AG08395 (cell line): Measurements from ENCODE around the gene SLC25A44.

Experiments
- DNase-seq: peaks from one replicate; pipeline ENCODE4 v3.0.0; 2012; ENCODE audit warnings: mixed read lengths, low spot score

SLC25A44 gene

DNA sequence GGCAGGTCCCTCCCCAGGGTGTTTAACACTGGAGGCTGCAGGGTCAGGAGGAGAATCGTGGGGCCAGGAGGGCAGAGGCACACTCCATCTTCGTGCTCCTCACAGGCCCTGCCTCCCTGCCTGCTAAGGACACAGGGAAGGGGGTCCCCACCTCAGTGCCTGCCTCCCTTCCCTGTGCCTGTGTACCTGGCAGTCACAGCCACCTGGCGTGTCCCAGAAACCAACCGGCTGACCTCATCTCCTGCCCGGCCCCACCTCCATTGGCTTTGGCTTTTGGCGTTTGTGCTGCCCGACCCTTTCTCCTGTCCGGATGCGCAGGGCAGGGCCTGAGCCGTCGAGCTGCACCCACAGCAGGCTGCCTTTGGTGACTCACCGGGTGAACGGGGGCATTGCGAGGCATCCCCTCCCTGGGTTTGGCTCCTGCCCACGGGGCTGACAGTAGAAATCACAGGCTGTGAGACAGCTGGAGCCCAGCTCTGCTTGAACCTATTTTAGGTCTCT lies 47.5 kb downstream of the SLC25A44 start:
- peak; percentile 48 for DNase-seq

DNA sequence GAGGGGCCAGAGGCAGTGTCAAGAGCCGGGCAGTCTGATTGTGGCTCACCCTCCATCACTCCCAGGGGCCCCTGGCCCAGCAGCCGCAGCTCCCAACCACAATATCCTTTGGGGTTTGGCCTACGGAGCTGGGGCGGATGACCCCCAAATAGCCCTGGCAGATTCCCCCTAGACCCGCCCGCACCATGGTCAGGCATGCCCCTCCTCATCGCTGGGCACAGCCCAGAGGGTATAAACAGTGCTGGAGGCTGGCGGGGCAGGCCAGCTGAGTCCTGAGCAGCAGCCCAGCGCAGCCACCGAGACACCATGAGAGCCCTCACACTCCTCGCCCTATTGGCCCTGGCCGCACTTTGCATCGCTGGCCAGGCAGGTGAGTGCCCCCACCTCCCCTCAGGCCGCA lies 48.0 kb downstream of the SLC25A44 start, which contains the start of gene BGLAP:
Gene BGLAP, plus strand, starts transcription at position 259 of the 400 bp plus-strand sequence. Its CDS starts 48 bp downstream, at position 307.
- no peak for DNase-seq

DNA sequence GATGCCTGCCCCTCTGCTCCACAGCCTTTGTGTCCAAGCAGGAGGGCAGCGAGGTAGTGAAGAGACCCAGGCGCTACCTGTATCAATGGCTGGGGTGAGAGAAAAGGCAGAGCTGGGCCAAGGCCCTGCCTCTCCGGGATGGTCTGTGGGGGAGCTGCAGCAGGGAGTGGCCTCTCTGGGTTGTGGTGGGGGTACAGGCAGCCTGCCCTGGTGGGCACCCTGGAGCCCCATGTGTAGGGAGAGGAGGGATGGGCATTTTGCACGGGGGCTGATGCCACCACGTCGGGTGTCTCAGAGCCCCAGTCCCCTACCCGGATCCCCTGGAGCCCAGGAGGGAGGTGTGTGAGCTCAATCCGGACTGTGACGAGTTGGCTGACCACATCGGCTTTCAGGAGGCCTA lies 48.8 kb downstream of the SLC25A44 start:
- DNase-seq, result no peak

DNA sequence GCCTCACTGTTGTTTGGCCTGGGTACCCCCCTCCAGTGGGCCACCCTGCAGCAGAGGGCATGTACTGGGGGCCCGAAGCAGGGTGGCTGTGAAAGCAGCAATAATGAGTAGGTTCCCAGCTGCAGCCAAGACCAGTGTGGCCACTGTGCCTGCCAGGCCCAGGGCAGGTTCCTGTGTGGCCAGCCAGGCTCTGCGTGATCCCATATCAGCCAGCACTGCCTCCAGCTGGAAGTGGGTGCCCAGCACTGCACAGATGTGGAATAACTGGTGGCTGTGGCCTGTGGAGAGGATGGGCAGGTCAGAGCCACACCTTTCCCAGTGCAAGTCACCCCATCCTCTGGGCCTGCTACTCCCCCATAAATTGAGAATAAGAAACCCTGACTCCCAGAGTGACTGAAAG lies 50.2 kb downstream of the SLC25A44 start:
- no peak for DNase-seq

DNA sequence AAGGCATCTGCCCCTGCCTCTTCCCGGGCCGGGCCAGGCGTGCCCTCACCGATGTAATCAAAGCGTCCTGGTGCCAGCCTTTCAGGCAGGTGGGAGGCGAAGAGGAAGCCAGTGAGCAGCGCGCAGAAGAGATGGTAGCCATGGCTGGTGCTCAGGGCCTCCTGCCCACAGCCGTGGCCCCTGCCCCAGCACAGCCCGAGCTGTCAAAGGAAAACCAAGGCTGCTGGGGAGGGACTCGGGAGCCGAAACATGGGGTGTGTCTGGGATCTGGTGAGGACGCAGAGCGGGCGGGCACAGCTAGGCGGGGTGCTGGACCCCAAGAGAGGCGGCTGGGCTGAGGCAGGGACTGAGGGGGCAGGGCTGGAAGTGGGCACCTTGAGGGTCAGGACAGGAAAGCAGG lies 50.8 kb downstream of the SLC25A44 start:
- DNase-seq, result no peak

DNA sequence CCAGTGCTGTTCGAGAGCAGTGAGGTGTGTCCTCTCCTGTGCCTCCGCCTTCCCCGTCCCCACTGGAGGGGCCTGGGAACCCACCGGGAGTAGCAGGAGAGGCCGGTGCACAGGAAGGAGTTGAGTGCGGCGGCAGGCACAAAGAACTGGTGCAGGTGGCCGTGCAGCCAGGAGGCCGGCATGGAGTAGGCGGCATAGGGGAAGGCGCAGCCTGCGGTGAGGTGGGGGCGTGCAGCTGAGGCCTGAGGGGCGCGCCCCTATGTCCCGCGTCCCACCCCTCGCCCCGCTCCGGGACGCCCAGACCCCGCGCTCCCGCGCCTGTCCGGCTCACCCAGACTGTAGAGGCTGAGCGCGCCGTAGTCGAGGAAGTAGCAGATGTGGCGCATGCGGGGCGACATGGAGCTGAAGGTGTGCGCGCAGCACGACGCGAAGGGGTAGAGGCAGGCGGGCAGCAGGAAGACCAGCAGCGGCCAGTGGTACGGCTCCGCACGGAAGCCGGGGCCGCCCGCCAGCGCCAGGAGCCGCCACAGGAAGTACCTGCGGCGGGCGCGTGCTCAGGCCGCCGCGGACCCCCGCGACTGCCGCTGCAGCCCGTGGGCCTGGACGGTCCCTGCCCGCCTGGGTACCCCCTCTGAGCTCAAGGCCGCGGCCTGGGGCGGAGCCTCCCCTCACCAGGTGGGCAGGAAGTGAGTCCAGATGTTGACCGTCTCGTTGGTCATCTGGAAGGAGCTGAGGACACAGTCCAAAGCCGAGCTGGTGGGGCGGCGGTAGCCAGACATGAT lies 51.7 kb downstream of the SLC25A44 start:
- DNase-seq, result peak; percentile 21

DNA sequence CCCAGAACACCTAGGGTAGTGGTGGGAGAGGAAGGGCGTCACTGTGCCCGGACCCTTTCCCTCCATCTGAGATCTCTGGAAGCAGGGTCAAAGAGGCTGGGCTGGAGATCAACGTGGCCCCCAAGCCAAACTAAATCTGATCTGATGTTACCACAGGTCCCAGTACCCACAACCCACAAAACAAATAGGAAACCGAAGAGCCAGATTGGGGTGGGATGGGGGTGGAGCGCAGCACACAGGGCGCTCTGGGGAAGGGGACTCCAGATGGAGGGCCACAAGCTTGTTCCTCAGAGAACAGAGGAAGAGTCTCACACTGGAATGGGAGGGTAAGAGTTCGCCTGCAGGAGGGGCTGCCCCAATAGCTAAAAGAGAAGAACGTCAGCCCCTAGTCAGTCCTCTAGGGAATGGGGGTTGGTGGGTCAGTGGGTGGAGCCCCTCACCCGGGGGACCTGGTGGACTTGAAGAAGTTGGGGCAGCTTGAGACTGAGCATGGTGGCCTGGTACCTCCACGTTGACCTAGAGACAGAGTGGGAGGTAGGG lies 52.4 kb downstream of the SLC25A44 start:
- DNase-seq, result no peak

DNA sequence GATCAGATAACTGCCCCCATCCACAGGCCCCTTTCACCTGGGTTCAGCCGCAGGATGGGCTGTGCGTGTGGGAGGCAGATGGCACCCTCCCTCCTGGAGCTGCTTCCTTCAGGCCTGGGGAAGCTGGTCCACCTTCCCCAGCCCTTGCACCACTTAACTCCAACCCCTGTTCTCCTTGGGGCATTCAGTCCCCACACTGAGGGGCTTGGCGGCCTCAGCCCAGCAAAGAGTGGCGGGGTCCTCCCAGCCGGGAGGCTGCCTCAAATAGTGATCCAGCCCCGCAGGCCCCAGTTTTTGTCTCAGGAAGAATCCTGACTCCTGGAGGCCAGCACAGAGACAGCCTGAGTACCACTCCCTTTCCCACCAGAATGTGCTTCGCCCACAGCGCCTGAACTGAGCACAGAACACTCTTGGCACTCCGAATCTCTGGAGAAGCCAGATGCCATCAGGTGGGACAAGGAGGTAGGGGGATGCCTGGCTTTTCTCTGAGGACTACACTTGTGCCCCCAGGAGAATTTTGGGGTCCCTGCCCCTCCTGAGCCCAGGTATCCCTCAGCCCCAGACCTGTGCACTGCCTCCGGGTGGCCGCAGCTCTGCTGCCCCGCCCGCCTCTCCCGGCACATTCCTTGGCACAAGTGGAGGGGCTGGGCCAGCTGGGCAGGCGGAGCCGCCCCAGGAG lies 53.0 kb downstream of the SLC25A44 start:
- no peak for DNase-seq

DNA sequence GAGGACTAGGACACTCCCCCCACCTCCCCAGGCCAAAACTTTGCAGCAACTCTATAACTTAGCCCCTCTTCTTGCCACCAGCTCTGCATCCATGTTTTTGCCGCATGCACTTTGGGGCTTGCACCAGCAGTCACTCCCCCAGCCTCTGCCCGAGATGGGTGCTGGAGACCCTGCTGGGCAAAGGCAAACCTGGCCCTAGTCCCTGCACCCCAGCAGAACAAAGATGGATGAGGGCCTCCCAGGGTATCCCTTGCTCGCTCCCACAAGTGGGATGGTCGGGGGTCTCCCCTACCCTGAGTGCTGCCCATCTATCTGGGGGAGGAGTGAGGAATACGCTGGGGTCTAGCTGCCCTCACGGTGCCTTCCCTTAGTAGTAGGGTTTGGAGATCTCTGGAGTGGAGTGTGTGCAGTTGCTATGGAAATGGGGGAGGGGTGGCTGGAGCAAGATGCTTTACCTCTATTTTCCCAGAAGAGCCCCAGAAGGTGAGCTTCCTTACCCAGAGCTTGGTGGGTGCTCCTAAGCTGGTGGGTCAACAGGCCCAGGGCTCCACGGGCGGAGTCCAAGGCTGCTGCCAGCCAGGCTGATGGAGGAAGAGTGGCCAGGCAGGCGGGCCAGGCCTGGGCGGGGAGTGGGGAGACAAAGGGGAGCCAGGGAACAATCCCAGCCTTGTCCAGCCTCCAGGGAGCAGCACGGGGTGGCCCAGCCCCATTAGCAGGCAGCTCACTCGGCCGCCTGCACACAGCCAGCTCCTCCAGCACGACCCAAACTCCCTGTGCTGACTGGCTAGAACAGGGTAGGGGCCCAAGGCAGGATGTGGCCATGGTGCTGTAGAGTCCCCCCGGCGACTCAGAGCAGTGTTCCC lies 53.8 kb downstream of the SLC25A44 start, which contains the start of gene PAQR6:
Gene PAQR6, minus strand, starts transcription at position 597 of the 863 bp plus-strand sequence. CDS start 1,325 bp downstream, outside the sequence.
- DNase-seq, result no peak

DNA sequence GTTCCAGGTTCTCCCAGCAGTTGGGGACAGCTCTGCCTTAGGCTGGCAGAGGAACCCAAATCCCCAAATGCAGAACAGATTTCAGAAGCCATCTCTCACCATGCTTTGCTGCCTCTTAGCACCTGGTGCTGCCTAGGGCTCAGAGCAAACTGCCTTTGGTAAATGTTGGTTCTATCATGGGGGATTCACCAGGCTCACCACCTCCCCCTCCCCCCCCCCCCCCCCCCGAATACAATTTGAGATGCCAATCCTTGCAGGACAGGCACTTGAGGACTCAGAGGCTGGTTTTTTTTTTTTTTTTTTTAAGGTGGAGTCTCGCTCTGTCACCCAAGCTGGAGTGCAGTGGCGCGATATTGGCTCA lies 54.4 kb downstream of the SLC25A44 start:
- DNase-seq, result no peak

DNA sequence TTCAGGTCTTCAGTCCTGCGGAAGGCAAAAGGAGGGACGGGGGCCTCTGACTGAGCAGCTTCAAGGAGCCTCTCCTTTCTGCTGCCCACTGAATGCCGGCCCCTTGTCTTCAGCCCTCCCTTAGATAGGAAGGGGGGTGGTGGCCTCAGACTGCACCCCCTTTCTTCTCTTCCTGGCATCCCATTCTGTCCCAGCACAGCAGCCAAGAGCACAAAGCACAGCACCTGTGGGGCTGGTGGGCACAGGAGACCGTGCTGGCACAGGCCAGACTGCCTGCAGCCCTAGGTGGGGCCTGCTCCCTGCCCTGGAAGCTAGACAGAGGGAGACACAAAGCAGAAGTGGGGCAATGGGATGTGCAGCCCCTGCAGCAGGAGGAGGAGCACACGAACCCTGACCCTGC lies 55.7 kb downstream of the SLC25A44 start:
- no peak for DNase-seq

DNA sequence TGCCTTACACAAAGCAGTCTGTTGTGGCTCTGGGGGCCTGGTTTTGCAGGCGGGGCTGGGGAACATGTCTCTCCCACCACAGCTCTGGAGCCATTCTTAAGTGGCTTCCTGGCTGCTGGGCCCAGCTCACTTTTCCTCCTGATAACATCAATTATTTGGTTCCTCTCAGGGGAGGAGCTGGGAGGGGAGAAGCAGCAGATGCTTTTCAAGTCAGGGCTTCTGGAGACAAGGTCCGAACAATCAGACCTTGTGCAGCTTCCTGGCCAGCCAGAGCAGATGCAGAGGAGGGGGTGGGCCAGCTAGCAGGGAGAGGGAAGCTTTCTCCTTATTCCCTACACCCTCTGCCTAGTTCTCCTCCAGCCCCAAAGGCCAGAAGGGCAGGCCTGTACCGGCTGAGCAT lies 57.6 kb downstream of the SLC25A44 start:
- no peak for DNase-seq

DNA sequence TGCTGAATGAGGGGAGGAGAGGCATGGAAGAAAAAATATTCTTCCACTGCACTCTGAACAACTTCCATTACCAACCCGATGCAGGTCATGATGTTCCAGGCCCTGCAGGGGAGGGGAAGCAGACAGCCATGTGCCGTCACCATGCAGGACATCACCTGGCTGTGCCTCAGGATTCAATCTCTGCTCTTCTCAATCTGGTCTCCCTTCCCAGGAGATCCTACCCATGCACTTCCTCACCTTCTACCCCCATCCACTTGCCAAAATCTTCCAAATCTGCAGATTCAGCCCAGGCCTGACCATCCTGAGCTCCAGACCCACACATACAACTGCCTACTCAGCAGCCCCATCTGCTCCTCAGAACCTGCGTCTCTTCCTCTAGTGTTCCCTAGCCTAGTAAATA lies 59.7 kb downstream of the SLC25A44 start:
- DNase-seq, result no peak

DNA sequence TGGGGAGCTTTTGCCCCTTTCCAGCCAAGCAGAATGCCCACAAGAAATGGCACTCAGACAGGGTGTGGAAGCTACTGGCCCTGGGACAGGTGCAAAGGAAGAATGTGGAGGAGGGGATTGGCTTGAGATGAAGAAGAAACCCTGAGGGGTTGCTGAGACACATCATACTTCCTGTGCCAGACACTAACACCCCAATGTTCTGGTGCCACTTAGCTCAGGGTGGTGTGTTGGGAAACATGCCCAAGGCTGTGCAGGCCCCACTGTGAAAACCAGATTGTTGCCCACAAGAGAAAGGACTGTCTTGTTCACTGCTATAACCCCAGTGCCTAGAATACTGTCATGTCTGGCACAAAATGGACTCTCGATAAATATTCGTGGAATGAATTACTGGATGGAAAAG lies 63.8 kb downstream of the SLC25A44 start:
- DNase-seq, result no peak

DNA sequence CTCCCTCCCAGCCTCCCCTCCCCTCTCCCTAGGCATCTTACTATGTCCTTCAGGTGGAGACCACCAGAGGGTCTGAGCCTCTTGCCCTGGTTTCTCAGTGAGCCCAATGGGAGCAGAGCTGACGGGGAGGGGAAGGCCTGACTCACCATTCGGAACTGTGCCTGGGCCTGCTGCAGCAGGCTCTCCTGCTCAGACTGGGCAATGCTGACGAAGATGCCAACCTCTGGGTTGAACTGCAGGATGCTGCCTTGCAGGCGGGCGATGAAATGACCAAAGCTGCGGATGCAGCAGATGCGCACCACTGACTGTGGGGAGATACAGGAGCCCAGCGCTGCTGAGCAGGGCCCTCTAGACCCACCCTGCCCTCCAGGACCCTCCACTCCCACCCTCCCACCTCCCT lies 65.0 kb downstream of the SLC25A44 start:
- no peak for DNase-seq

DNA sequence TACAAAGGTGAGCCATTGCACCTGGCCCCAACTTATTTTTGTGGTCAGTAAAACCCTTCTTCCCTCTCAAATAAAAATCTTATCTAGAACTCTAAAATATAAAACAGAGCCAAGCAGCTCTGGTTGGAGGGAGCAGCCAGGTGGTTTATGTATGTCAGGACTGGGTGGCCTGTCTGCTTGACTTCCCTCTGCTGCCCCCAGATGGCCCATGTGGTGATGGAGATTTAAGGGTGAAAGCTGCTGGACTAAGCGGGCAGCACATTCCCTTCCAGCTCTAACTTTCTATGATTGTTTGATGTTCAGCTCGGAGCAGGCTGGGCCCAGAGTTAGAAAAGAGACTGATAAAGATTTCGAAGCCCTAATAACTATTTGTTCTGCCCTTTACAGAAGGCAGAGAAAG lies 65.9 kb downstream of the SLC25A44 start:
- DNase-seq, result no peak

DNA sequence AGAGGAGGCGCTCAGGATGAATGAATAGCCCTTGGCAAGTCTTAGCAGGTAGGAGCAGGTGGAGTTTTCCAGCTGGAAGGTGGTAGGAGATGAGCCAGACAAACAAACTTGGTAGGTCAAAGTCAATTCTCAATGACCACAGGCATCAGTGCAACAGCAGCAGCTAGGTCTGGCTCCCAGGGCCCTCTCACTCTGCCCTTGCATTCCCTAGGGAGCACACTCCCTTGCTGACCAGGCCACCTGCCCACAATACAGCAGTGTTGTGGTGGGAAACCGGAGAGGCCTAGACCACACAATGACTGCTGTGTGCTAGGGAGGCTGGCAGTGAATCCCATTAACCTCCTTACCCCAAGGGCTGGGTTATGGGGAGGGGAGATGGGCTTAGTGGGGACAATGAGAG lies 67.0 kb downstream of the SLC25A44 start:
- no peak for DNase-seq
